Measurements from ENCODE around the gene TJP2. TPM values are rescaled to one million over a fixed set of nuclear protein-coding genes. Genes with fewer than 3 reads are reported as not detected.

Gene TJP2
- total and polyA plus RNA-seq, 2 donors (not counting 3 experiments of a cell fraction or from before 2014, with no cell fraction given): 83.0 to 168 TPM

DNA sequence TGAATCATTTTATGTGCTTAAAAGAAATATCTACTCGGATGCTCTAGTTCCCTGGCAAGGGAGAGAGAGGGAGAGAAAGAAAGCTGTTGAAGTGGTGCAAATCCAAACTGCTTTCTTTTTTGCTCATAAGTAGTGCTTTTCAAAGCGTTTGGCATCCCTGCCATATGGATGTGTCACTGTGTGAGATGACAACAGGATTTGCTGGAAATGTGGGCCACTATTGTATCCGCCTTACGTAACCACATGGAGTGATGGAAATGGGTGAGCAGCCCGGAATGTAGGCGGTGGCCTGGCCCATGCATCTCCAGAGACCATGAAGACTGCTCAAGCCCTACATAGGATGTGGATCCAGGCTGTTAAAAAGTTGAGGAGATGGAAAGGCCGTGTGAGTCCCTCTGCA lies 30.8 kb downstream of the TJP2 start:
- Histone ChIP-seq H3K4me3 (replicated peaks in 1 of 3; ENCODE audit: insufficient read depth in 1 of 3, low read depth in 1 of 3, low read length in 3 of 3) (no peak overlapping the region), H3K4me1 (ENCODE audit: control insufficient read depth, extremely low read depth, insufficient read depth, low read length) (no peaks in the 10 kb centered on the region), H3K79me2 (ENCODE audit: control insufficient read depth, insufficient read depth, low read length) (peaks cover 90% of the 10 kb centered on the region), H4K20me1 (replicated peaks; ENCODE audit: control insufficient read depth, extremely low read depth, insufficient read depth, low read length) (no peaks in the 10 kb centered on the region), H3K9me1 (replicated peaks; ENCODE audit: control insufficient read depth, extremely low read depth, insufficient read depth, low read length) (no peaks in the 10 kb centered on the region), H3K36me3 (ENCODE audit: control insufficient read depth in 2 of 2, extremely low read depth in 1 of 2, insufficient read depth in 2 of 2, low read length in 2 of 2) (no peaks in the 10 kb centered on the region), H3K27ac (ENCODE audit: insufficient read depth, low read depth, low read length) (no peak overlapping the region), H3K4me2 (ENCODE audit: insufficient read depth, low read length) (no peak overlapping the region), H3K9ac (replicated peaks; ENCODE audit: extremely low read depth, insufficient read depth, low read length) (no peak overlapping the region), H2AFZ (ENCODE audit: low read depth, low read length) (no peak overlapping the region), H3K27me3 (ENCODE audit: control insufficient read depth in 2 of 2, insufficient read depth in 2 of 2, low read length in 2 of 2) (no peaks in the 10 kb centered on the region), H3K9me3 (replicated peaks; ENCODE audit: control insufficient read depth, insufficient read depth, low read length) (no peaks in the 10 kb centered on the region)
- FAIRE-seq (peak; percentile 37), DNase-seq (ENCODE audit: low read depth, low spot score) (no peak)
- intact Hi-C loops (cut with micrococcal nuclease): no loop called here
- POLR2A ChIA-PET: no interaction called here
- dilution Hi-C loops (cut with MboI; ENCODE audit: extremely low pct_ligation_motif_present, low sequenced_read_pairs): loop anchor here (10.0 kb wide), 1 partner anchor 50 kb away; no protein-coding TSS in a partner anchor
- BruUV-seq (replicated peaks): no TSS peak
- CTCF ChIA-PET: interaction anchor here (0.7 to 1.4 kb wide), 4 partner anchors 11 to 169 kb away, joined by 4 to 8 read pairs (median 6); partner anchors contain the start of gene FXN
- no peak for TF ChIP-seq MYC (IDR thresholded peaks at IDR 0.05; ENCODE audit: low read depth, low read length)
- TF ChIP-seq FOS (IDR thresholded peaks at IDR 0.05; ENCODE audit: borderline replicate concordance, insufficient read depth, low read length): no peak
- TF ChIP-seq MAX (IDR thresholded peaks at IDR 0.05; ENCODE audit: insufficient read depth, insufficient read length): no peak

- H3K9ac ChIP-seq (replicated peaks; ENCODE audit: extremely low read depth, insufficient read depth, low read length): no peak overlapping the region
- dilution Hi-C loops (cut with MboI; ENCODE audit: extremely low pct_ligation_motif_present, low sequenced_read_pairs) (loop anchor here (10.0 kb wide), 1 partner anchor 51 kb away; no protein-coding TSS in a partner anchor), intact Hi-C loops (cut with micrococcal nuclease) (no loop called here)
- no peaks in the 10 kb centered on the region for H4K20me1 ChIP-seq (replicated peaks; ENCODE audit: control insufficient read depth, extremely low read depth, insufficient read depth, low read length)
- POLR2A ChIA-PET: no interaction called here
- peaks cover 88% of the 10 kb centered on the region for H3K79me2 ChIP-seq (ENCODE audit: control insufficient read depth, insufficient read depth, low read length)
- no peak overlapping the region for H3K4me2 ChIP-seq (ENCODE audit: insufficient read depth, low read length)
- no peaks in the 10 kb centered on the region for H3K9me1 ChIP-seq (replicated peaks; ENCODE audit: control insufficient read depth, extremely low read depth, insufficient read depth, low read length)
- H2AFZ ChIP-seq (ENCODE audit: low read depth, low read length): no peak overlapping the region
- BruUV-seq (replicated peaks): no TSS peak
- no peak for TF ChIP-seq JUN (IDR thresholded peaks at IDR 0.05; ENCODE audit: borderline replicate concordance, insufficient read depth, insufficient read length, low read depth)
- TF ChIP-seq GATA2 (IDR thresholded peaks at IDR 0.05; ENCODE audit: insufficient read depth, insufficient read length, low read depth, low read length): no peak
- no peak for TF ChIP-seq FOS (IDR thresholded peaks at IDR 0.05; ENCODE audit: borderline replicate concordance, insufficient read depth, low read length)
- TF ChIP-seq EZH2 (IDR thresholded peaks at IDR 0.05; ENCODE audit: borderline replicate concordance, low read depth, low read length, severe bottlenecking): no peak
- TF ChIP-seq MYC (IDR thresholded peaks at IDR 0.05; ENCODE audit: low read depth, low read length): no peak
- TF ChIP-seq CTCF (IDR thresholded peaks at IDR 0.05; ENCODE audit: extremely low read depth in 1 of 2, insufficient read depth in 1 of 2, low read depth in 1 of 2, low read length in 2 of 2): no peak
- TF ChIP-seq MAX (IDR thresholded peaks at IDR 0.05; ENCODE audit: insufficient read depth, insufficient read length): no peak
- no peak for TF ChIP-seq POLR2A (IDR thresholded peaks at IDR 0.05; ENCODE audit: low read depth, low read length)
- no peak for TF ChIP-seq POLR2AphosphoS5 (IDR thresholded peaks at IDR 0.05; ENCODE audit: insufficient read depth, low read depth, low read length)
- CTCF ChIA-PET: interaction anchor here (1.1 to 1.4 kb wide), 3 partner anchors 17 to 170 kb away, joined by 3 to 6 read pairs (median 5); partner anchors contain the start of gene FXN
- H3K27ac ChIP-seq (ENCODE audit: insufficient read depth, low read depth, low read length): no peak overlapping the region
- no peaks in the 10 kb centered on the region for H3K4me1 ChIP-seq (ENCODE audit: control insufficient read depth, extremely low read depth, insufficient read depth, low read length)
- no peak for FAIRE-seq
- DNase-seq (ENCODE audit: low read depth, low spot score): no peak
- H3K36me3 ChIP-seq (ENCODE audit: control insufficient read depth in 2 of 2, extremely low read depth in 1 of 2, insufficient read depth in 2 of 2, low read length in 2 of 2): no peaks in the 10 kb centered on the region
- H3K4me3 ChIP-seq (replicated peaks in 1 of 3; ENCODE audit: insufficient read depth in 1 of 3, low read depth in 1 of 3, low read length in 3 of 3): no peak overlapping the region
- H3K27me3 ChIP-seq (ENCODE audit: control insufficient read depth in 2 of 2, insufficient read depth in 2 of 2, low read length in 2 of 2): no peaks in the 10 kb centered on the region
- H3K9me3 ChIP-seq (replicated peaks; ENCODE audit: control insufficient read depth, insufficient read depth, low read length): no peaks in the 10 kb centered on the region
These were observed 32.0 kb downstream of the TJP2 start for GRCh38 chr9:69206047-69206446.

Measured in endothelial cell of umbilical vein (primary cell).